Heart left ventricle (tissue), 16 donors: ENCODE measurements around the gene USF2. TPM values are rescaled to one million over a fixed set of nuclear protein-coding genes. Genes with fewer than 3 reads are reported as not detected.

Experiments used
- ATAC-seq, 4 donors: fragments of 200-7000 bp; cut with Tn5 transposase; one replicate each; pipeline ENCODE4 v1.9.1; 2020 to 2022; ENCODE audit warnings: moderate library complexity in 4 of 4, mild to moderate bottlenecking in 3 of 4, moderate number of reproducible peaks in 1 of 4
- DNase-seq, 5 donors: peaks; one replicate each; pipeline ENCODE4 v3.0.0-alpha.2; 2020
- H3K27ac ChIP-seq, 12 donors: fragments of 200-600 bp; sonication (generic) in 4 of 12; one replicate each; pipeline versions ENCODE4 v1.5.0 to v1.8.0; 2016 to 2022; ENCODE audit warnings: mild to moderate bottlenecking in 2 of 12
- H3K27me3 ChIP-seq, 9 donors: fragments of 200-600 bp; sonication (generic) in 2 of 9; one replicate each; pipeline versions ENCODE4 v1.5.1 to v1.8.0; 2016 to 2022; ENCODE audit warnings: mild to moderate bottlenecking in 3 of 9
- H3K36me3 ChIP-seq, 9 donors: fragments of 200-600 bp; sonication (generic) in 2 of 9; one replicate each; pipeline versions ENCODE4 v1.5.0 to v1.8.0; 2018 to 2022; ENCODE audit warnings: mild to moderate bottlenecking in 2 of 9
- H3K4me1 ChIP-seq, 12 donors: fragments of 200-600 bp; sonication (generic) in 4 of 12; one replicate each; pipeline versions ENCODE4 v1.5.0 to v1.8.0; 2016 to 2022; ENCODE audit warnings: mild to moderate bottlenecking in 3 of 12
- H3K4me3 ChIP-seq, 12 donors: fragments of 200-600 bp; sonication (generic) in 4 of 12; one replicate each; pipeline versions ENCODE4 v1.5.0 to v1.8.0; 2017 to 2022; ENCODE audit warnings: mild to moderate bottlenecking in 9 of 12, moderate library complexity in 4 of 12
- H3K9me3 ChIP-seq, 12 donors: fragments of 200-600 bp; sonication (generic) in 4 of 12; one replicate each; pipeline versions ENCODE4 v1.5.0 to v1.8.0; 2016 to 2022; ENCODE audit warnings: mild to moderate bottlenecking in 1 of 12
- POLR2A ChIP-seq, 2 donors: fragments of 450-650 bp; IDR thresholded peaks; one replicate each; pipeline ENCODE4 v1.6.1; 2017; ENCODE audit warnings: antibody characterized with exemption in 2 of 2, mild to moderate bottlenecking in 2 of 2, moderate library complexity in 2 of 2
- WGBS, 4 donors: extraction: QIAGEN DNeasy Blood & Tissue Kit in 2 of 4; methylation state at CpG; one replicate each; pipeline versions ENCODE4 v1.1.5 to v1.1.7; 2013 to 2018; 5-methylcytosine and 5-hydroxymethylcytosine counted together
- intact Hi-C, 10 donors: fragments of 100-400 bp; cut with DNase I; formaldehyde crosslinking; loops; one replicate each; pipeline versions ENCODE4 v1.11.1 to v1.14.2; 2022
- polyA plus RNA-seq, 2 donors: library from polyadenylated mRNA; stranded (reverse); fragments of 200-250 nt; gene quantifications; one replicate each; pipeline ENCODE4 v1.2.3, GENCODE V29; 2013
- total RNA-seq, 9 donors: library from RNA; depleted of rRNA in 2 of 9; stranded (reverse); fragments of >200 nt in 2 of 9; fragmentation: NEBNext Ultra II Directional in 3 of 9; extraction: Animal tissue kit (Norgen Biotek cat#: 25700) in 3 of 9; gene quantifications; one replicate each; pipeline versions ENCODE4 v1.1.0 to v1.2.4, GENCODE V29; 2016 to 2023
- TF ChIP-seq, protein P1 (sequence below), 12 donors: fragments of 200-600 bp; sonication (generic) in 4 of 12; IDR thresholded peaks; one replicate each; pipeline versions ENCODE4 v1.5.0 to v1.8.0; 2018 to 2022; ENCODE audit warnings: antibody characterized with exemption in 12 of 12, mild to moderate bottlenecking in 5 of 12
- donor health status: ischemic (EF 13 %, LVEDD 7.1; RV severe dilation, severe dysfunction).
- donor health status: healthy with polysubstance abuse.
- donor health status: DM: no; HTN: yes; CAD: no.
- donor health status: DM: no; HTN: no; CAD: no.
- donor health status: ischemic (EF 25% LVEDD 6.9; RV normal size, moderate dysfunction).
- donor health status: ischemic (EF 25% LVEDD 5.7; RV mildly dilated, moderate dysfunction).
- donor health status: healthy.
- donor health status: DM: yes; HTN: yes; CAD: no.
- donor health status: ischemic (EF 35%, LVEDD 5.7; RV mildly dilated, moderate dysfunction).
- donor health status: nonischemic (EF 11% LVEDD 7.7; RV severe dilation, severe dysfunction).
- donor health status: DM: yes; HTN: yes; CAD: no.
- donor health status: PGD.
- donor health status: ischemic (EF 29% LVEDD 5.4; RV normal size, mild dysfunction).
- donor health status: nonischemic (EF 23%, LVEDD 6.1; RV moderate dilation, normal function).

The USF2 gene
- total and polyA plus RNA-seq, 11 donors = 134 to 251 (median 159) TPM

DNA sequence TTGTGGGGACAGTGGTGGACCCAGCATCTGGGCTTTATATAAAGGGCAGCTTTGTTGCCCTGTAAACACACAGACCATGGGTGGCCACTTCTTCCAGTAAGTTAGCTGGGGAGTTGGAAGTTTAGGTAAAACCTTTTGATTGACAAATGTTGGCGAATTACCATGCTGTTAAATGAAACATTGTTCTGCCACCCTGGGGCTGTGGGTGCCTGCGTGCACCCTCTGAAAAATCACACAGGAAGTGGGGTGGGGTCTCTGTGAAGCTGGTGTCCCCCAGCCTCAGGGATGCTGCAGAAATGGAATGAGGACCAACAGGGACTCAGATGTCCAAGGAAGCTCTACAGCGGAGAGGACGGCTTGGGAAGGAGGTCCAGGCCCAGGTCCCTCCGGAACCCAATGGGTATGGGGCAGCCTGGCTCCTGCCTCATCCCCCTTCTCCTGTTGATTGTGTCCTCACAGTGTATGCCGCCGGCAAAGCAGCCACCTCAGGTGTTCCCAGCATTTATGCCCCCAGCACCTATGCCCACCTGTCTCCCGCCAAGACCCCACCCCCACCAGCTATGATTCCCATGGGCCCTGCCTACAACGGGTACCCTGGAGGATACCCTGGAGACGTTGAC, 2.8 kb upstream of the USF2 start:
- Histone ChIP-seq H3K4me3 (no peak overlapping the region), H3K27ac (peak overlapping the region in 4 of 12 donors; percentile 27 to 98 (median 96)), H3K9me3 (no peaks in the 10 kb centered on the region), H3K36me3 (peaks cover under 1 to 11% (median 9%) of the 10 kb centered on the region in 9 donors), H3K27me3 (no peaks in the 10 kb centered on the region), H3K4me1 (peaks cover 3 to 54% (median 31%) of the 10 kb centered on the region in 12 donors)
- intact Hi-C loops = loop anchor here in 8 of 10 donors (5.0 to 10.0 kb wide), 7 partner anchors 109 to 449 kb away; partner anchors contain the start of genes FXYD7 (in 5 of the 8), FXYD5 (in 1 of the 8), HPN (in 1 of the 8) and KMT2B (in 1 of the 8)
- DNase-seq = peak in 2 of 5 donors; percentile 16 to 63
- no peak for TF ChIP-seq POLR2A (IDR thresholded peaks at IDR 0.05)
- TF ChIP-seq, protein P1, sequence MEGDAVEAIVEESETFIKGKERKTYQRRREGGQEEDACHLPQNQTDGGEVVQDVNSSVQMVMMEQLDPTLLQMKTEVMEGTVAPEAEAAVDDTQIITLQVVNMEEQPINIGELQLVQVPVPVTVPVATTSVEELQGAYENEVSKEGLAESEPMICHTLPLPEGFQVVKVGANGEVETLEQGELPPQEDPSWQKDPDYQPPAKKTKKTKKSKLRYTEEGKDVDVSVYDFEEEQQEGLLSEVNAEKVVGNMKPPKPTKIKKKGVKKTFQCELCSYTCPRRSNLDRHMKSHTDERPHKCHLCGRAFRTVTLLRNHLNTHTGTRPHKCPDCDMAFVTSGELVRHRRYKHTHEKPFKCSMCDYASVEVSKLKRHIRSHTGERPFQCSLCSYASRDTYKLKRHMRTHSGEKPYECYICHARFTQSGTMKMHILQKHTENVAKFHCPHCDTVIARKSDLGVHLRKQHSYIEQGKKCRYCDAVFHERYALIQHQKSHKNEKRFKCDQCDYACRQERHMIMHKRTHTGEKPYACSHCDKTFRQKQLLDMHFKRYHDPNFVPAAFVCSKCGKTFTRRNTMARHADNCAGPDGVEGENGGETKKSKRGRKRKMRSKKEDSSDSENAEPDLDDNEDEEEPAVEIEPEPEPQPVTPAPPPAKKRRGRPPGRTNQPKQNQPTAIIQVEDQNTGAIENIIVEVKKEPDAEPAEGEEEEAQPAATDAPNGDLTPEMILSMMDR (IDR thresholded peaks at IDR 0.05) = no peak
- ATAC-seq = no peak
- WGBS, 4 donors = 83 to 87% (median 85%) methylated on average over 4 to 10 of the region's 10 CpGs

DNA sequence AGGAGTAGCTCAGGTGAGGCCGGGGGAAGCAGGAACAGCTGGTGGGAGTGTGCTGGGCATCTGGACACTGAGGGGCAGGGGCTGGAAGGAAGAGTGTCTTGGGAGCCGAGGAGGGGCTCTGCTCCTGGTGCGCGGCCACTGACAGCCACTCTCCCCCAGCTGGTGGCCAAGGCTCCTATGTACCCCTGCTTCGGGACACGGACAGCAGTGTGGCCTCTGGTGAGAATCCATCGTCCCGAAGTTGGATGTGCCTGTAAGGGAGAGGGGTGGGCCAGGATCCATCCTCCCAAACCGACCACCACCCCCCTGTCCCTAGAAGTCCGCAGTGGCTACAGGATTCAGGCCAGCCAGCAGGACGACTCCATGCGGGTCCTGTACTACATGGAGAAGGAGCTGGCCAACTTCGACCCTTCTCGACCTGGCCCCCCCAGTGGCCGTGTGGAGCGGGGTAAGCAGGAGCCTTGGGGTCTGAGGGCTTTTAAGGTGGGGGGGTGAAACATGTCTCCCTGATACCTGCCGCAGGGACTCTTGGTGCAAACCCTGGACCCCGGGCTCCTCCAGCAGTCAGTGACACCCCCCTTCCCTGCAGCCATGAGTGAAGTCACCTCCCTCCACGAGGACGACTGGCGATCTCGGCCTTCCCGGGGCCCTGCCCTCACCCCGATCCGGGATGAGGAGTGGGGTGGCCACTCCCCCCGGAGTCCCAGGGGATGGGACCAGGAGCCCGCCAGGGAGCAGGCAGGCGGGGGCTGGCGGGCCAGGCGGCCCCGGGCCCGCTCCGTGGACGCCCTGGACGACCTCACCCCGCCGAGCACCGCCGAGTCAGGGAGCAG, 2.0 kb upstream of the USF2 start:
- Histone ChIP-seq H3K36me3 (peaks cover 5 to 18% (median 16%) of the 10 kb centered on the region in 9 donors), H3K4me1 (peaks cover 3 to 52% (median 31%) of the 10 kb centered on the region in 12 donors), H3K27ac (peak overlapping the region; percentile 75 to 99 (median 97)), H3K9me3 (no peaks in the 10 kb centered on the region), H3K4me3 (peak overlapping the region; percentile 42 to 97 (median 87)), H3K27me3 (no peaks in the 10 kb centered on the region)
- no peak for TF ChIP-seq POLR2A (IDR thresholded peaks at IDR 0.05)
- TF ChIP-seq, protein P1 (IDR thresholded peaks at IDR 0.05) = no peak
- 37 to 76% (median 41%) methylated on average over 17 to 39 of the region's 39 CpGs for WGBS, 4 donors
- DNase-seq (peak in 2 of 5 donors; percentile 56 to 69), ATAC-seq (peak in 3 of 4 donors; percentile 6 to 27 (median 23))
- intact Hi-C loops = loop anchor here in 8 of 10 donors (5.0 to 10.0 kb wide), 7 partner anchors 109 to 448 kb away; partner anchors contain the start of genes FXYD7 (in 5 of the 8), FXYD5 (in 1 of the 8), HPN (in 1 of the 8) and KMT2B (in 1 of the 8)

DNA sequence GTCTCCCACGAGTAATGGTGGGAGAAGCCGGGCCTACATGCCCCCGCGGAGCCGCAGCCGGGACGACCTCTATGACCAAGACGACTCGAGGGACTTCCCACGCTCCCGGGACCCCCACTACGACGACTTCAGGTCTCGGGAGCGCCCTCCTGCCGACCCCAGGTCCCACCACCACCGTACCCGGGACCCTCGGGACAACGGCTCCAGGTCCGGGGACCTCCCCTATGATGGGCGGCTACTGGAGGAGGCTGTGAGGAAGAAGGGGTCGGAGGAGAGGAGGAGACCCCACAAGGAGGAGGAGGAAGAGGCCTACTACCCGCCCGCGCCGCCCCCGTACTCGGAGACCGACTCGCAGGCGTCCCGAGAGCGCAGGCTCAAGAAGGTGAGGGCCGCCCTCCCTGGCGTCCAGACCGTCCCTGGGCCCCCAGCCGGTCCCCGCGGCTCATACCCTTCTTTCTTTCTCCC, 1.4 kb upstream of the USF2 start:
- intact Hi-C loops = loop anchor here in 8 of 10 donors (5.0 to 10.0 kb wide), 7 partner anchors 110 to 447 kb away; partner anchors contain the start of genes FXYD7 (in 5 of the 8), FXYD5 (in 1 of the 8), HPN (in 1 of the 8) and KMT2B (in 1 of the 8)
- no peak for TF ChIP-seq POLR2A (IDR thresholded peaks at IDR 0.05)
- TF ChIP-seq, protein P1 (IDR thresholded peaks at IDR 0.05) = no peak
- DNase-seq (peak; percentile 65 to 82 (median 69)), ATAC-seq (peak; percentile 15 to 56 (median 44))
- H3K27ac ChIP-seq = peak overlapping the region; percentile 75 to 99 (median 97)
- peak overlapping the region; percentile 42 to 97 (median 87) for H3K4me3 ChIP-seq
- H3K9me3 ChIP-seq = no peaks in the 10 kb centered on the region
- H3K4me1 ChIP-seq = peaks cover 3 to 59% (median 31%) of the 10 kb centered on the region in 12 donors
- H3K36me3 ChIP-seq = peaks cover 5 to 24% (median 21%) of the 10 kb centered on the region in 9 donors
- WGBS, 4 donors = 1 to 2% (median 1%) methylated on average over 32 to 40 of the region's 40 CpGs
- H3K27me3 ChIP-seq = no peaks in the 10 kb centered on the region
